HTR-8/SVneo (cell line): ENCODE measurements around the gene RANBP9.
A peak's percentile ranks its signal among the peaks of the same experiment; 100 is the strongest.

ENCODE experiments used
- DNase-seq: peaks from one replicate; pipeline ENCODE4 v3.0.0; 2011; ENCODE audit warnings: low spot score, mixed read lengths; ENCODE audit not compliant: insufficient read length
- FAIRE-seq: peaks from 2 replicates; lab custom pipeline; 2011; peaks lifted over from hg19 to GRCh38; lab: Jason Lieb, UNC

Gene RANBP9

DNA sequence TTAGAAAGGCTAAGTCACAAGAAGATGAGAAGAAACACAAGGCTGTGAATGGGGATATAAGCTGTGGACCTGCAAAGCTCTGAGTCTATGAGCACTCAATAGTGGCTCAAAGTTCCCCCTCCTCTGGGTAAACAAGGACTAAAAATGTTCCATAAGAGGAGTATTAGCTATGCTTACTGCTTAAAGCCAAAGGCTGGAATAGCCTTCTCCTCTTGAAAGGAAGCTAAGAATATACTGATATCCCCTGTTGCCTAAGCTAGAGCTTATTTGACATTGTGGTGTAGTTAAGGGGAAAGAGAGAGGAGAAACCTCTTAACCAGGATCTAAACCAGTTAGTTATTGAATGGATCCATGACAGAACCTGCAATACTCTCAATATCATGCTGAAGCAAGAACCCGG is 50.7 kb downstream of the RANBP9 start:
- FAIRE-seq (no peak), DNase-seq (no peak)

- FAIRE-seq: no peak
- no peak for DNase-seq
These were observed 51.4 kb downstream of the RANBP9 start for GRCh38 chr6:13660273-13660672.

DNA sequence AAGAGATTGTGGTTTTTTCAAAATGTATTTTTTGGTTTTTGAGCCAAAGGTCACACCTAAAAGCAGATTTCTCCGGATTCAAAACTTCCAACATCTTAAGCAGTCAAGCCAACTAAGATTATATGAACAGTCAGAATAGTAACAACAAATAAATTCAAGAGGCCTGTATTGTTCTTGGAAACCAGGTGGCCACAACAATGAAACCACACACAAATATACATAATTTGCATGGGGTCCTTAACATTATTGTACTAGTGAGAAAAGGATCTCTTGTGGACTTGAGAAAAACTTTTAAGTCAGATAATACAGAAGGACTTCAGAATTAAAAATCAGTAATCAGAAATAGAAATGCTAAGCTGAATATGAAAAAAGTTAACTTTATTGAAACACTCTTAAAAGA is 55.9 kb downstream of the RANBP9 start:
- DNase-seq (no peak), FAIRE-seq (no peak)

GRCh38 chr6:13654496-13654895 is 57.1 kb downstream of the RANBP9 start:
- DNase-seq (no peak), FAIRE-seq (no peak)

- DNase-seq: peak; percentile 11
- FAIRE-seq: no peak
These were observed 58.3 kb downstream of the RANBP9 start for GRCh38 chr6:13653296-13653695.

DNA sequence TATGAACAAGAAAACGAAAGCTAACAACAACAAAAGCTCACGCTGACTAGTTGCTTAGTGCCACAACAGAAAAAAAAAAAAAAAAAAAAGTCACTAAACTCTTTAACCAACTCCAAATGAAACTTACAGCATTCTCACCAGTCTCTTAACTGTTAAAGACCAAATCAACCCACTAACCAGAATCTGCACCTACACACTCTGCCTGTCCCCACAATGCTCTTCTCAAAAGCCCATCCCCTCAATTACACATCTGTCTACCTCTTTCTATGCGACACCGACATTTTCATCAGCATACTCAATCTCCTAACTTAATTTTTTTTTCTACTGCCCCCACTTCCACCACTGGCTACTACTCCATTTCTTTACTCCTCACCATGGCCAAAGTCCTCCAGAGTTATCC is 62.2 kb downstream of the RANBP9 start:
- DNase-seq: no peak
- FAIRE-seq: no peak

DNA sequence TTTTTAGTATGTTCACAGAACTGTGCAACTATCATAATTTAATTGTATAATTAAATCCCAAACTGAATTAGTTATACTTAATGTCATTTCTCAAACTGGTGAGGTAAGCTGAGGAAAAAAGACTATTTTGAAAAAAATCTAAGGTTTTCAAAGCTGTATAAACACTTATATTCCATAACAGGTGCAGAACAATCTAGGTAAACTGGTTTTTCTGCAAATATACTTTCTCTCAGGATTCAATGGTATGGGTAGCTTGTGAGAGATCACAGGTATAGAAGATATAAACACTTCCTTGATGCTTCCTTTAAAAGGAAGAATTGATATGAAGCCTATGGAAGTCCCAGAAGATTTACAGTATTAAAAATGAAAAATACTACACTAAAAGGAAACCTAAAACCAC is 62.8 kb downstream of the RANBP9 start:
- FAIRE-seq: no peak
- DNase-seq: no peak

- no peak for DNase-seq
- FAIRE-seq: no peak
These were observed 68.5 kb downstream of the RANBP9 start for GRCh38 chr6:13643125-13643524.

- no peak for DNase-seq
- FAIRE-seq: no peak
These were observed 70.3 kb downstream of the RANBP9 start for GRCh38 chr6:13641315-13641714.

DNA sequence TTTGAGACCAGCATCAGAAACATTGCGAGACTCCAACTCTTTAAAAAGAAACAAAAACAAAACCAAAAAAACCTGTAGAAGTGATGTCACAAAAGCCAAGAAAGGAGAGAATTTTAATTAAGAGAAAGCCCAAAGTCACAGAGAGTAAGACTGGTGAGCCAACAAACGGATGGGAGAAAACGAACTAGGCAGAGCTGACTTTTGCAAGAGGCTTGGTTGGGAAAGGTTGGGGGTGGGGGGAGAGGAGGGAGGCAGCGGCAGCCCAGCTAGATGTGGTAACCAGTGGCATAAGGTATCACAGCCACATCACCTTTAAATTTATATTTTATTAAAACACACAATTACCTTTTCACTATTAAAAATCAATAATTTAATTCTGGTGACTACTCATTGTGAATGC is 73.0 kb downstream of the RANBP9 start:
- DNase-seq (no peak), FAIRE-seq (no peak)

DNA sequence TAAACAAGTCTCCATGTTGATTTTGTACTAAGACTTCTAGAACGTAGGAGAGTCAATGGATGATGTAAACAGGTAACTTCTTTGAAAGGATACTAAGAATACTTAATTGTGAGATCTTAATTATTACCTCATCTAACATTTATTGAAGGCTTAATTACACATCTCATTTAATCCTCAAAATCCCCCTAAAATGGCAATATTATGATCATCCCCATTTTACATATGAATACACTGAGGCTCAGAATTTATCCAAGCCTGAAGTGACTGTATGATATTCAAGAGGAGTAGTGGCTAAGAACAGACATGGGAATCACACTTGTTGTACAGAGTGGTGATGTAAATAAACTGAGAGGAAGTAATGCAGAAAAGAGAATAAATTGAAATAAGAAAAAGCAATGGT is 73.6 kb downstream of the RANBP9 start:
- FAIRE-seq (no peak), DNase-seq (no peak)

DNA sequence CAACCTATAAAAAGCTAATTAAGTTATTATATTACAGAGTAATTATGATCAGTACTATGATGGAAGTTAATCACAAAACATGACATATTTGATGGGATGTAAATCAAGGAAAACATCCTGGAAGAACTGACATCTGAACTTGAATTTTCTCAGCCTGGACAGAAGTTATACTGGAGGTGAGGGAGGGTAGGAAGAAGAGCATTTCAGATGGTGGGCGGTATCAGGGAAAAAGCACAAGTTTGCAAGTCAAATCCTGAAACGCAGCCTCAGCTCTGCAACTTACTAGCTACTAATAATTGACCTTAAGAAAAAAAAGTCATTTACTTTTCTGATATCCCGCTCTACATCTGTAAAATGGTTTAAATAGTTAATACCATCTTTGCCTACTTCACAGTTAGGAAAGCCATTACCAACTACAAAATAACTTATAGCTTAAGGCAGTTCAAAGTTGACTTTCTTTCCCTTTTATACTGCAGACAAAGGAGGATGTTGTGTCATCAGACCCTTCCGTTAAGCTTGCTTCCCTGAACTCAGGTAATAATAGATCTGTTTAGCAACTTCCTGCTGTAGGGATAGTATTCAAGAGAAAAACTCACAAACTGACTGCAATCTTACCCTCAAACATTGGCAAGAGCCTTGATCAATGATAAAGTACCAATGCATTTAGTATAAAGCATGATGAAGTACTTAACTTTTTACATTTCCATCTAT is 75.5 kb downstream of the RANBP9 start:
- DNase-seq (no peak), FAIRE-seq (no peak)

DNA sequence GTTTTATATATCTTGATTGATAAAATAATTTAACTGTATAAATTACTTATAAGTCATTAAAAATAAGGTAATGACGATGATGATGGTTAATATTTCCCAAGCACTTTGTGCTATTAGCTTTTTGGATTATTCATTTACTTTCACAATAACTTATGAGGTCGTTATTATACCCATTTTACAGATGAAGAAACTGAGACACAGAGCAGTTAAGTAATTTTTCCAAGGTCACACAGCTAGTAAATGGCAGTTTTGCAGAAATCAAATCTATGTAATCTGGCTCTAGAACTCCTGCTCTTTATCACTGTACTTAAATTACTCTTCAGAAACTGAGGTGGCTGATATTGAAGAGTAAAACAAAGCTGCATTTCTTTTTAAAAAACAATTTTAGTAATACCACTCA is 78.3 kb downstream of the RANBP9 start:
- DNase-seq: no peak
- FAIRE-seq: no peak

DNA sequence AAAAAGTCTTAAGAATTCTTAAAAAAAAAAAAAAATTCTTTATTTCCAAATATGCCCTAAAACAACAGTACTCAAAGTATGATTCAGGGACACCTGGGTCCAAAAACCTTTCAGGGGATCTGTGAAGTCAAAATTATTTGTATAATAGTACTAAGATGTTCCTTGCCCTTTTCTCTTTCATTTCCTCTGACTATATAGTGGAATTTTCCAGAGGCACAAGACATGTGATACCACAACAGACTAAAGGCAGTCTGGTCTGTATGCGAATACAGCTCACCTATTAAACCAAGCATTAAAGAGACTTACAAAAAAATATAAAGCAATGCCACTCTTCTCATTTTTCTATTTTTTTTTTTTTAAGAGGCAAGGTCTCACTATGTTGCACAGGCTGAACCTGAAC is 81.1 kb downstream of the RANBP9 start:
- DNase-seq (no peak), FAIRE-seq (no peak)

DNA sequence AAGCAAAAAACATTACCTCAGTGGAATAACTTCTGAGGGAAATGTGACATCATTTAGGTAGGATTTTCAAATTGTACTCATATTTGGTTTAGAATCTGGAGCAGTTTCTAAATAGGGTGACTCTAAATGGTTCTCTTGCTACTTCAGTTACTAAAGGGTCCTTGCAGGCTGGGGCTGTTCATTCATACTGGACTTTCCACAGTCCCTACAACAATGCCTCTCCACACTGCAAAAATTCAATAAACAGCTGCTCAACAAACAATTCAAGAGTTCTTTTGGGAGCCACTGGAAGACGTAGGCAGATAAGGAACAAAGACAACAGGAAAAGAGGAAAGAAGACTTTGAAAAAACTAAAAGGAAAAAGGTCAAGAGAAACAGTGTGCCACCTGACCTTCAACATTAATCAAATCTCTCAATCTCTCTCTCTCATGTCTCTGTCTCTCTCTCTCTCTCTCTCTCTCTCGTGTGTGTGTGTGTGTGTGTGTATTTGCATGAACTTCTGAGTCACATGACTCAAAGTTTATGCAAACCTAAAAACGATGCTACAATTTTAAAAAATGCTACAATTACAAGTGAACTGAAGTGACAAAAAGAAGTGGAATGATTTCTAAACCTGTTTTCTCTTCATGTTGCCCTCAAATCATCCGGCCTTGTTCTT is 82.0 kb downstream of the RANBP9 start:
- DNase-seq: no peak
- FAIRE-seq: no peak

GRCh38 chr6:13624871-13625288 is 86.8 kb downstream of the RANBP9 start:
- FAIRE-seq (no peak), DNase-seq (peak; percentile 27)

GRCh38 chr6:13617066-13617465 is 94.6 kb downstream of the RANBP9 start:
- DNase-seq (no peak), FAIRE-seq (no peak)

DNA sequence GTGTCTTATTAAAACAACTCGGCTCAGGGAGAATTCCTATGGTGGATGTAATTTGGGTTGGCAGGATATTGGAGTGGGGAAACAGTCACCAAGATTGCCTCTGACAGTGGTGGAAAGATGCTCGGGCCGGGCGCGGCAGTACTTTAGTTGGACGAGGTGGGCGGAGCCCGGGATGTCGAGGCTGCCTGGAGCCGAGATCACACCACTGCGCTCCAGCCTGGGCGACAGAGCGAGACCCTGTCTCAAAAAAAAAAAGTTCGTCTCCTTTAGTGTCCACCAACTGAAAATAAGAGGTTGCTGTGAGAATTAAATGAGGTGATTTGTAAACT is 95.9 kb downstream of the RANBP9 start:
- peak; percentile 10 for DNase-seq
- no peak for FAIRE-seq

GRCh38 chr6:13614926-13615791 is 96.5 kb downstream of the RANBP9 start, which contains the start of gene NOL7:
Gene NOL7 (plus strand): TSS chr6:13615335. CDS start chr6:13615359, 24 bp downstream.
- FAIRE-seq: peak; percentile 98
- peak; percentile 97 for DNase-seq

DNA sequence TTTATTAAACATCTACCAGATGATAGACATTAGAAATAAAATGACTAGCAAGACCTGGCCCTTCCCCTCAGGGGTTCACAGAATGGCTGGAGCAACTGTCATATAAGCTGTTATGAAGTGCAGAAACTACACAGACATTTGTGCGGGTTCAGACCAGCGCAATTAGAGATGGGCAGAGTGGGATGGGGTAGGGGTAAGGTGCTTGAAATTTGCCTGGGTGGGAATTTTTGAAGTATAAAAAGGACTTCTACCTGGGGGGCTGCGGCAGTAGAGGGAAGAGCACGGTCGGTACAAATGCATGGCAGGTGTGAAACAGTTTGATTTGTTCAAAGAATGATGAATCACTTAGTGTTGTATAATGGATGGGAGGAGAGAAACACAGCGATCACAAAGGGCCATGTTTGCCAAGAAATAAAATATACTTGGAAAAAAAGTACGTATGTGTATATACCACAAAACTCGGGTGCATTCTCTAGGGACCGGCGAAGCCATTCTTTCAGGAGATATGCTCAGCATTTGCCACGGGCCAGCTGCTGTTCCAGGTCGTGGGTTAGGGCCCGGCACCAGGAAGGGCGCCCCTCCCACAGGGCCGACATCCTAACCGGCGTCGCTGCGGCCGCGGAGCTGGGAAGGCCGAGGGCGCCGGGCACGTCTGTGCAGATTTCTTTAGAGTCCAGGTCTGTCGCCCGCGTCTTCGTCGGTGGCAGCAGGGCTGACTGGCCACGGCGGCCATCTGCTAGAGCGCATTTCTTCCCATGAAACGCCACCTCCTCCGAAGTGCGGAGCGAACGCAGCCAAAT is 97.3 kb downstream of the RANBP9 start:
- no peak for FAIRE-seq
- DNase-seq: peak; percentile 40
